ENCODE data around the gene WDR18.

Gene WDR18, protein sequence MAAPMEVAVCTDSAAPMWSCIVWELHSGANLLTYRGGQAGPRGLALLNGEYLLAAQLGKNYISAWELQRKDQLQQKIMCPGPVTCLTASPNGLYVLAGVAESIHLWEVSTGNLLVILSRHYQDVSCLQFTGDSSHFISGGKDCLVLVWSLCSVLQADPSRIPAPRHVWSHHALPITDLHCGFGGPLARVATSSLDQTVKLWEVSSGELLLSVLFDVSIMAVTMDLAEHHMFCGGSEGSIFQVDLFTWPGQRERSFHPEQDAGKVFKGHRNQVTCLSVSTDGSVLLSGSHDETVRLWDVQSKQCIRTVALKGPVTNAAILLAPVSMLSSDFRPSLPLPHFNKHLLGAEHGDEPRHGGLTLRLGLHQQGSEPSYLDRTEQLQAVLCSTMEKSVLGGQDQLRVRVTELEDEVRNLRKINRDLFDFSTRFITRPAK

DNA sequence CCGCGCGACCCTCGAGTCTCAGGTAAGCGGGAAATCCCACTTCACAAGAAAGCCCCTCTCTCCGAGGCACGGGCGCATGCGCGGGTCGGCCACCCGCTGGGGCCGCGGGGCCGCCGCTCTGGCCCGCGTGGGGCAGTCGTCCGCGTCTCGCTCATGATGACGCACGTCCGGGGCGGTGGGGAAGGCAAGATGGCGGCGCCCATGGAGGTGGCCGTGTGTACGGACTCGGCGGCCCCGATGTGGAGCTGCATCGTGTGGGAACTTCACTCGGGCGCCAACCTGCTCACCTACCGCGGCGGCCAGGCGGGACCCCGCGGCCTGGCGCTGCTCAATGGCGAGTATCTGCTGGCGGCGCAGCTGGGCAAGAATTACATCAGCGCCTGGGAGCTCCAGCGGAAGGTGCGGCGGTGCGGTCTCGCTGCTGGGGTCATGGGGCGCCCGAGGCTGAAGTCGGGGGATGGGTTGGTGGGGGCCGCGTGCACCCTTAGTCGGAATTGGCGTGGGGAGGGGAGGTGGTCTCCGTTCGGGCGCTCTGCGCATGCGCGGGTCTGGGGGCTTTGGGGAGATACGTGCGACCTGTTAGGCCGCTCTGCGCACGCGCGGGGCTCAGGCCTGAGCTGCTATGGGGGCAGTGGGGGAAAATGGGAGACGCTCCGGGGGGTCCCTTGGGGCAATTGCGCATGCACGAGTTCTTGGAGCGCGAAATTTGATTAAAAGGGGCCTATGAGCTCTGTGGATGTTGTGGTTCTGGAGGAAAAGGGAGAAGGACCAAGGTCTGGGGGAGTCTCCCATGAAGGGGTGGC lies at the start of gene WDR18:
TSS of gene WDR18 (plus strand) at position 181 of the 803 bp plus-strand sequence. CDS start at position 190, 9 bp downstream.
- peak; percentile 27 for DNase-seq

DNA sequence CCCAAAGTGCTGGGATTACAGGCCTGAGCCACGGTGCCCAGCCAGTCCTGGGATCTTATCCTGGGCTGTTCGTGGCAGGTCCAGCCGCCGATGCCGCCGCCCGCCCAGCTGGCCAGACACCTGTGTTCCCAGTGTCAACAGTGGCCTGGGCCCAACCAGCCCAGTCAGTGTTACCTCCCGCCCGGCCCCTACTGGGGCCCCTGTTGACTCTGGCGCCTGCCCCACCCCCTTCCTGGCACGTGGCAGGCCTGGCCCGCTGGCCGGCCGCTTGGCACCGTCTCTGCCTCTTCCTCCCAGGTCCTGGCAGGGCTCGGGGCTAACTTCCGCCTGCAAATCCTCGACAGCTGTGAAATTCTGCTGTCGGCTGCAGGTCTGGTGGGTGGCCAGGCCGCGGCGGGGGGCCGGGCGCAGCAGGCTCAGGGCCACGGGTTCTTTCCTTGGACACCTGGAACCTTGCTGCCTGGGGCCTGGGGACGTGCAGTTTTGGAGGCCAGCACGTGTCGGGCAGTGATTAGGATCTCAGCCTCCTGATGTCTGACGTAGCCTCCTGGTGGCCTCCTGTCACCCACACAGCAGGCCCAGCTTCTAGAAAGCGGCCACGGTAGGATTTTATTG lies 49.2 kb upstream of the WDR18 start:
- peak; percentile 31 for DNase-seq

DNA sequence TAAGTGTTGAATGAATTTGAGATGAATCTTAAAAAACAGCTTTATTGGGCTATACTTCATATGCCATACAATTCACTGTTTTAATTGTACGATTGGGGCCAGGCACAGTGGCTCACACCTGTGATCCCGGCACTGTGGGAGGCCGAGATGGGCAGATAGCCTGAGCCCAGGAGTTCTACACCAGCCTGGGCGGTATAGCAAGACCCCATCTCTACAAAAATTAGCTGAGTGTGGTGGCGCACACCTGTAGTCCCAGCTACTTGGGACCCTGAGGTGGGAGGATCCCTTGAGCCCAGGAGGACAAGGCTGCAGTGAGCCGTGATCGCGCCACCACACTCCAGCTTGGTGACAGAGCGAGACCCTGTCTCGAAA lies 48.0 kb upstream of the WDR18 start:
- DNase-seq = no peak

DNA sequence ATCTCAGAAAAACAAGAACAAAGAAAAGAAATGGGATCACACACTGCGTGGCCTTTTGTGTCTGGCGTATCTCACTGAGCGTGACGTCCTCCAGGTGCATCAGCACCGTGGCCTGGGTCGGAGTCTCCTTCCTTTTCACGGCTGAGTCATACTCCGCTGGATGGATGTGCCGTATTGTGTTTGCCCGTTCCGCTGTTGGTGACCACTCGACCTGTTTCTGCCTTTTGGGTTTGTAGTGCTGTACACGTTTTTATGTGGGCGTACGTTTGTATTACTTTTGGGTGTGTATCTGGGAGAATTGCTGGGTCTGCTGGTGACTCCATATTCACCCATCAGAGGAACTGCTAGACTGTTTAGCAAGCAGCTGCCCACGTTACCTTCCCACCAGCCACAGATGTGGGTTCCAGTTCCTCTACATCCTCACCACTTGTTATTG lies 46.9 kb upstream of the WDR18 start:
- no peak for DNase-seq

DNA sequence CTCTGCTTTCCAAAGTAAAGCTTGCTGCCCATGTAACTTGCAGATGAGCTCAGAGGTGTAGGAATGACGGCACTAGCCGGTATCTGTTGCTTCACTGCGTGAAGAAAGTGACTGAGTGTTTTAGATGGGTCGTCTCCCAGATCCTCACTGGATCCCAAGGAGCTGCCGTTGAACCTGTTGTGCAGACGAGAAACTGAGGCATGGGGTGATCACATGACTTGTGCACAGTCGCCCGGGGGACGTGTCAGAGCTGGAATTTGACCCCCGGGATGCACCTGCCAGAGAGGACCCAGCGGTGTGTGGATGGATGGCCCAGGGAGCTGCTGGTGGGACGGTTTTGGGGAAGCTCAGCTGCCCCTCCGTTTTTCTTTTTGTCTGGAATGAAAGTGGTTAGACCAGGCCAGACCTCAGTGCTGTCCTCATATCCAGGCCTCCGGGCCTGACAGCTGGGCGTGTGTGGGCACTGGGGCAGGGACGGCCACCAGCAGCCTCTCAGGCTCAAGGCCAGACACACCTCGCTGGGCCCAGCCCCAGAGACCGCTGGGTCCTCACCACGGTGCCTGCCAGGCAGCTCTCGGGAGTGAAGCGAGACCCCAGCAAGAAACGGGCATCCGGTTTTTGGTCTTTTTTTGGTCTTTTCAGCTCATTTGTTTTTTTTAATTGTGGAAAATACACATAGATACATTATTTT lies 45.8 kb upstream of the WDR18 start:
- DNase-seq = no peak

DNA sequence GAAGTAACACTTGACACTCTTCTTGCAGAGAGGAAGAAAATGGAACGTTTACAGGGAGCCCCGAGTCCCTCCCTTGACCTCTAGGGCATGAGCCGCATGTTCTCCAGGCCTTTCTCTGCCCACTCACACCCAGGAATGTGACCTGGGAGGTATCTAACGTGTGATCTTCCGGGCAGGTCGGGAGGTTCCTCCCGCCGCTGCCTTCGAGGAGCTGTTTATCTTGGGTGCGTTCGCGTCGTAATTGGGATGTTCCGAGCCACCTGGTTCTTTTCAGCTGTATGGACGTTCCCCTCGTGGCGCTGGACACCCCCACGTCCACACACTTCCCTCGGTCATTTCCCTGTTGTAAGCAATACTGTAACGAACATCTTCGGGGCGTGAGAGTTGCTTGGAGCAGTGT lies 44.7 kb upstream of the WDR18 start:
- no peak for DNase-seq

DNA sequence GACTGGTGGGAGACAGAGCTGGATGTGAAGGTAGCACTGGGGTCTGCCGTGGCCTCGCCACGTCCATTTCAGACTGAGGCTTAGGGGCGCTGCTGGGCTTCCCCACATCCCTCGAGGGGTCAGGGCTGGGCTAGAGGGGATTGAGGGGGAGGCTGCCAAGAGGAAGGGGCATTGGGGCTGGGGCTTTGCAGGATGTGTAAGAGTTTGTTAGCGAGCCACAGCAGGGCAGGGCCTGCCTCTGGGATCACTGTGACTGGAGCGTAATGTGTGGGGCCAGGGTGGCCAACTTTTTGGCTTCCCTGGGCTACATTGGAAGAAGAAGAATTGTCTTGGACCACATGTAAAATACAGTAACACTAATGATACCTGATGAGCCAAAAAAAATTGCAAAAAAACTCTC lies 44.2 kb upstream of the WDR18 start:
- DNase-seq = no peak

DNA sequence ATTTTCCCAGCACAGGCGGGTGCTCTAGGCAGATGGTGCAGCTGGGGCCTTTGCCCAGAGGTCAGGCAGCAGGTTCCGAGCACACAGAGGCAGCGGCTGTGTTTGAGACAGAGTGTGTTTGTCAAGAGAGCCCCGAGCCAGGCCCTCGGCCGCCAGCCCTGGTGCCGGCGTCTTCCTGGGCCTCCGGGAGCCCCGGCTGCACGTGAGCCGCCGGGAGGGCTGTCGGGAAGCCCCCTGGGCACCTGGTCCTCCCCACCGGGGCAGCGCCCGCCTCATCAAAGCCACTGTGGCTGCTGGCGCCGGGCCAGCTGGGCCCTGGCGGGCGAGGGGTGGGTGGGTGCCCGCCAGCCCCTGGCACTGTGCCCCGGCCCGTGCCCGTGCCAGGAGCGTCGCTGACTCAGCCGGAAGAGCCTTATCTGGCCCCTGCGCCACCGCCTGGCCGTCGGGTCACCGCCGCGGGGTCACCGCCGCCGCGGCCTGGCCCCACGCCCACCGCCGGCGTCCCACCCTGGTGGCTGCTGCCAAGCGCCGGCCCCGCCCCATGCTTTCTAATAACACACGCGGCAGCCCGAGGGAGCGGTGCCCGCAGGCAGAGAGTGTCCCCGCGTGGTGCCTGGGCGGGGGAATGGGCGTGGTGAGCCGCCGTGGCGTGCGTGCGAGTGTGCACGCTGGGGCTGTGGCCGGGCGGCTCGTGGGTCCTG lies 43.4 kb upstream of the WDR18 start:
- no peak for DNase-seq

DNA sequence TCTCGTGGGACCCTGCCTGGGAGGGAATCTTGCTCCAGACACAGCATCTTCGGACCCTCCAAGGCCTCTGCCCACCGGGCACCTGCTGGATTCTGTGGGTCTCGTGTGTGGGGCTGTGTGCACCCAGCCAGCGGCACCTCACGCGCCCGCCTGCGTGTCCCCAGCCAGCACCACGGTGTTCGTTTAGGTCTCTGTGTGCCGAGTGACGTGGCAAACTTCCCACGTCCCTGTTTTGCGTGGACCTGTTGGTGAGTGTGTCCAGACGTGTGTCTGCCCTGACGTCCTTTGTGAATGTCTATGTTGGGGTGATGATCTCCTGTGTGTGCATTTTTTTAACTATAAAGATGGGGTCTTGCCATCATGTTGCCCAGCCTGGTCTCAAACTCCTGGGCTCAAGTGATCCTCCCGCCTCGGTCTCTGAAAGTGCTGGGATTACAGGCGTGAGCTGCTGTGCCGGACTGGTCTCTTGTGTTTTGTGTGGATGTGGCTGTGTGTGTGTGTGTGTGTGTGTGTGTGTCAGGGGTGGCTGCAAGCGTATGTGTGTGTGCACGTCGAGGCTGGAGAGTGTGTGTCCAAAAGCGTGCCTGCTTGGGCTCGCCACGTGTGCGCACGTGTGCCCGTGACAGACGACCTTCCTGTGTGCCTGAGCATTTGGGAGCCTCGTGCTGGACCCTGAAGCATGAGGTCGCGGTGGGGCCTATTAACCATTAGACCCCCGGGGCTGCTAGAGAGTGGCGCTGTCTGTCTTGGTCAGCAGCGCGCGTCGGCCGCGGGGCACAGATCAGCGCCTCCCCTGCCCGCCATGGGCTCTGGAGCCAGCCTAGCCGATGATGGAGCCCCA lies 42.6 kb upstream of the WDR18 start:
- DNase-seq = no peak

DNA sequence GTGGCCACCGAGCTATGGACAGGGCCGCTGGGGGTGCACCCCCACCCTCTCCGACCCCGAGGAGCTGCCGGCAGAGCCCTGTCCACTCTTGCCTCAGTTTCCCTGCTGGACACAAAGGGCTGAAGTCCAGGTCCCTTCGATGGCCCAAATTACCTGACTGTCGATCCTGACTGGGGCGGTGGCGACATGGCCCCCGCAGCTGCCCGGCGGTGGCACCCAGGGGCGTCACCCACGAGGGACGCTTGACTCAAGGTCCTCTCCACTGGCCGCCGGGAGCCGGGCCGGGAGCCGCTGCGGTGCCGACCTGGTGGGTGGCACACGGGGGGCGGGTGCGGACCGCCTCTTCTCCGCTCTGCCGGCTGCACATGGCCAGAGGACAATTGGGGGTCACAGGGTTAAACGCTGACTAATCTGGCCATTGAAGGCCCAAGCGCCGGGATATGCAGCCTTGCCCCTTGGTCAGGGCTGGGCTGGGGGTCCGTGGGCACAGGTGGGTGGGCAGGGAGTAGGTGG lies 42.0 kb upstream of the WDR18 start:
- no peak for DNase-seq

DNA sequence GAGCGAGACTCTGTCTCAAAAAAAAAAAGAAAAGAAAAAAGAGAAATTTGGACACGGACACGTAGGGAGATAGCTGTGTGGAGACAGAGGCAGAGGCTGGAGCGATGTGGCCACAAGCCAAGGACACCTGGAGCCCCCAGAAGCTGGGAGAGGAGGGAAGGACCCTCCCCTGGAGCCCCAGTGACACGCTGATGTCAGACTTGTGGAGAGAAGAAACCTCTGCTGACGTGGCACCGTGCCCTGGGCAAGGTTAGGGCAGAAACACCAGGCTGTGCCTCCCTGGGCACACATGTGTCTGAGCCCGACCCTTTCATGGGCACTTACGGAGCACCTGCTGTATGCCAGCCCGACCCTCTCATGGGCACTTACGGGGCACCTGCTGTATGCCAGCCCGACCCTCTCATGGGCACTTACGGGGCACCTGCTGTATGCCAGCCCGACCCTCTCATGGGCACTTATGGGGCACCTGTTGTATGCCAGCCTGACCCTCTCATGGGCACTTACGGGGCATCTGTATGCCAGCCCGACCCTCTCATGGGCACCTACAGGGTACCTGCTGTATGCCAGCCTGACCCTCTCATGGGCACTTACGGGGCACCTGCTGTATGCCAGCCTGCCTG lies 40.5 kb upstream of the WDR18 start:
- DNase-seq = no peak

DNA sequence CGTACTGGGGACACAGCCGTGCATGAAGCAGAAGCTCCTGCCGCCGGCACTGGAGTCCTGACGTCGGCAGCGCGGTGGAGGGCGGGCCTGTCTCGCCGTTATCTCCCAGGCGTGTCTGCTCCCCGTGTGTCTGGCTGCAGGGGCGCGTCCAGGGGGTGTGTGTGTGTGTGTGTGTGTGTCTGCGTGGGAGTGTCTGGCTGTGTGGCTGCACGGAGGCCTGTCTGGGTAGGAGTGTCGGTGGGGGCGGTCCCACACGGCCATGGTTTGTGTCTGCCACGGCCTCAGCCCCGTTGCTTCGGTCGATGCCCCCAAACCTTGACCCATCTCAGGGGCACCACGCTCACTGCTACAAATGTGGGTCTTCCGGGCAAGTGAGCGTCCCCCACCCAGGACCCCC lies 40.0 kb upstream of the WDR18 start:
- no peak for DNase-seq

DNA sequence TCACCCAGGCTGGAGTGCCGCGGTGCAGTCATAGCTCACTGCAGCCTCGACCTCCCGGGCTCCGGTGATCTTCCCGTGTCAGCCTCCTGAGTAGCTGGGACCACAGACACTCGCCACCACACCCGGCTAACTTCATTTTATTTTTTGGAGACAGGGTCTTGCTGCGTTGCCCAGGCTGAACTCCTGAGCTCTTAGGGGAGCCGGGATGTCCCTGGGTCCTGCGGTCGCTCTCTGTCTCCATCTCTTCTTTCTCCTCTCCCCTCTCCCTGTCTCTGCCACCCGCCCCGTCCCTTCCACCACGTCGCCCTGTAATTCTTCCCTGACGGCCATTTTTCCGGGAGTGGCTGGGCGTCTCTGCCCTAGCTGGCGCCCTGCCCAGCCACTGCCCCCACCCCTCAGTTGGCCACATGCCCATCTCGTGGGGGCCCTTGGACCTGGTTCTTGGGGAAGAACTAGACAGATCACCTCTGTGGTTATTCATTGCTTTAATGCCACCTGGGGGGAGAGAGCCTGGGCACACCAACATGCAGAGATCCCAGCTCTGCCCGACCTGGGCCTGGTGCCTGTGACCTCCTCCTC lies 39.4 kb upstream of the WDR18 start:
- no peak for DNase-seq

DNA sequence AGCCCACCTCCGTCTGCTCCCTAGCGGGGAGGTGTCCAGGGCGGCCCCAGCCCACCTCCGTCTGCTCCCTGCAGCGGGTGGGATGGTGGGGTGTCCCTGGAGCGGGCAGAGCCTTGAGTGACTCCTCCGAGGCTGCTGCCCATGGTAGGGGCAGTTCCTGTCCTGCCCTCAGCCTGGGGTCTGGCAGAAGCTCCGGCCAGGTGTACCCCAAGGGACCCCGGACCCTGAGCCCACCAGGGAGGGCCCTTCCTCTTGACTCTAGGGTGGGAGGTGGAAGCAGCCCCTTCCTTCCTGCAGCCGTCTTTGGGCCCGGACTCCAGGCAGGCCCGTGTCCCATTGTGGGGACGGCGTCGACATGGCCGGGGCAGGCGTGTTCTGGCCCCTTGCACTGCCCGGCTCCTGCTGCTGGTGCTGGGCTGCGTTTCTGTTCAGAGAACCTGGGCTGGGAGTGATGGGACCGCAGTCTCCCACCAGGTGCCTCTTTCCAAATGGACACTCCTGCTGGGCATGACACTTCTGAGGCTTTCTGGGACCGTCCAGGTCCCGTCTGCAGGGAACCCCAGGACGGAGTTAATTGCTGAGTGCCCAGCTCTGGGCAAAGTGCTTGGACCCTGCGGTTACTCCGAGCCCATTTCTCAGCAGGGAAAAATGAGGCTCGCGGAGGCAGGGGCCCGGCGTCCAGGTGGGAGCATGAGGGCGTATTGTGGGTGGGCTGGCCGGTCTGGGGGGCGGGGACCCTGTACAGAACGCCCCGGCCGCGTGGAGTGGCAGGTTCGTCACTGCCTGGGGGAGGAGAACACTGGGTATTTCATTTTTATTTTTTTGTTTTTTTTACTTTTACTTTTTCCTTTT lies 38.5 kb upstream of the WDR18 start:
- no peak for DNase-seq

DNA sequence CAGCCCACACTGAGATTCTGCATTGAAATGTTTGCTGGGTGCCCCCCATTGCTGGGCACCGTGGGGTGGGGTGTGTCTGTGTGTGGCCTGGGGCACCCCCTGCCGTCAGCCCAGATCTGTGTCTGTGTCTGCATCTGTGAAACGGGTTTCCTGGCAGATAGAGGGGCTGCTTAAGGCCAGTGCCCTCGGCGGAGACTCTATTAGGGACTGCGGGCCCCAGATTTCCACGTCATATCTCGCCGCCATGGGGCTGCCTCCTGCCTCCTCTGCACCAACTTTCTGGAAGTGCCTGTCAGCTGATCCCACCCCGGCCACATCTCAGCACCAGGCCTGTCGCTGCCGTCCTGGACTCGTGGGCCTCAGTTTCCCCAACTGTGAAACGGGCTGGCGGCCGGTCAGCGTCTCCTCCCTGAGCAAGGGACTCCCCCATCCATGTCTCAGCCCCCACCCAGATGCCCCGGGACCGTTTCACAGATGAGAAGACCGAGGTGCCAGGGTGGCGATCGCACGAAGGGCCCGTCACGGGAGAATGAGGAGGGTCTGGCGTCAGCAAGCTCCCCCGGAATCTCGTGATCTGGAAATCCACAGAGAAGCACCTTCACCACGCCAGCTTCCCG lies 36.9 kb upstream of the WDR18 start:
- DNase-seq = no peak

DNA sequence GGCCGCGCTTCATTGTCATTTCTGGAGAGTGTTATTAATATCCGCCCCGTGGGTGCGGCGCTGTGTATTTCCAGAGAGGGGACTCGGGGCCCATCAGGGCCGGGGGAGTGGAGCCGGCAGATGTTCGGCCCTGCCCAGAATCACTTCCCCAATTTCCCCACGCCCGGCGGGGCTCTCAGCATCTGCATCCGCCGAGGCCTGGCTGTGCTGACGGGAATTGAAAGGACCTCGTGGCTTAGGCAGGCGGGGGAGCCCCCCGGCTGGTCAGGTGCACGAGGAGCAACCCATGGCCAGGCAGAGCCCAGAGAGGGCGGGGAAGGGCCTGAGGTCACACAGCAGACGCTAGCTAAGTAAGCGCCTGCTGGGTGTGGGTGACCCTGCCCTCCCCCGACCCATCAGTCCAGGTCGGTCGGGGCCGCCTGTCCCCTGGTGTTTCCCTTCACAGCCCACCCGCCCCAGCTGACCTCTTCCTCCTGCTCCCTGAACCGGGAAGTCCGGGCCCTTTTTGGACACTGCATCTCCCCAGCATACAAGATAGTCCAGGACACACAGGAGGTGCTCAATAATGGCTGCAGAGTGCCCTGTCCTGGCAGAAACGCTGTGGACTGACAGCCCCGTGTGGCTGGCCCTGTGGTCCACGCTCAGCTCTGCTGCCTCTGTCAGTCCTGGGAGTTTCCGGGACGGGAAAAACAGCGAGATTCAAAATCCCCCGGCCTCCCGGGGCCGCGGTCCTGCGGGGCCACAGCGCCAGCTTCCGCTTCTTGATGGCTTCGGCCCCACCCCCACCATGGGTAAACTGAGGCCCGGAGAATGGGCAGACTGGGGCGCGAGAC lies 36.2 kb upstream of the WDR18 start:
- DNase-seq = no peak

DNA sequence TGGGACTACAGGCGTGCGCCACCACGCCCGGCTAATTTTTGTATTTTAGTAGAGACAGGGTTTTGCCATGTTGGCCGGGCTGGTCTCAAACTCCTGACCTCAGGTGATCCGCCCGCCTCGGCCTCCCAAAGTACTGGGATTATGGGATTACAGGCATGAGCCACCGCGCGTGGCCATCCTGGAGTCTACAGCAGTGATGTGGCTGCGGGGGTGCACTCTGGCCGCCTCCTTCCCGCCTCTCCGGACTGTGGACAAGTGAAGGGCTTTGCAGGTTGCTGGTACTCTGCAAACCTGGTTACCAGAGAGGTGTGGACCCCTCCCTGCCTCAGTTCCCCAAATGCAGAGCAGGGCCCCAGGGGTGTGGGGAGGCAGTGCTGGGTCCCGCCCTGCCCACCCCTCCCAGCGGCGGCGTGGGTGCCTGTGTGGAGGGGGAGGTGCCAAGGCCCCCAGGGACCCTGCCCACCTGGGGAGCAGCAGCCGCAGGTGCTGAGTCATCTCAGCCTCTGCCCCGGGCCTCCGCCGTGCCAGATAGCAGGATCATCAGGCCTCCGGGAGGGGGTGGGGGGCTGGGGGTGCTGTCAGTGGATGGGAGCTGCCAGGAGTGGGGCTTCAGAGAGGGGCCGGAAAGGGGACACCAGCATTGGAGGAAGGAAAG lies 35.2 kb upstream of the WDR18 start:
- DNase-seq = no peak
